Left colon (tissue), 2 donors: ENCODE data around the gene MEGF6. TPM values are rescaled to one million over a fixed set of nuclear protein-coding genes. Genes with fewer than 3 reads are reported as not detected.
A peak's percentile ranks its signal among the peaks of the same experiment; 100 is the strongest.

Experiments
- ATAC-seq: fragments of 200-7000 bp; cut with Tn5 transposase; one replicate; pipeline ENCODE4 v1.9.1; 2020; ENCODE audit warnings: mild to moderate bottlenecking, moderate library complexity
- DNase-seq, 2 donors: peaks; one replicate each; pipeline ENCODE4 v3.0.0-alpha.2; 2020
- intact Hi-C, 2 donors: fragments of 100-400 bp; cut with DNase I in 1 of 2; cut with micrococcal nuclease in 1 of 2; formaldehyde crosslinking; loops; one replicate each; pipeline versions ENCODE4 v1.11.2 to v1.14.0; 2022; cut with DNase I, micrococcal nuclease
- total RNA-seq, 2 donors: library from RNA; stranded (reverse); fragmentation: NEBNext Ultra II Directional; extraction: Animal tissue kit (Norgen Biotek cat#: 25700); gene quantifications; one replicate each; pipeline ENCODE4 v1.2.1, GENCODE V29; 2021
- donor health status: DM: no; HTN: no; CAD: no.
- donor health status: DM: yes; HTN: yes; CAD: no.

MEGF6 gene
- total RNA-seq, 2 donors from 2014 or later: 6.3 to 8.2 TPM

GRCh38 chr1:3479511-3480368 lies 131.6 kb downstream of the MEGF6 start:
- DNase-seq (no peak), ATAC-seq (peak; percentile 31)
- intact Hi-C loops: no loop called here

- intact Hi-C loops: no loop called here
- no peak for ATAC-seq
Measured at GRCh38 chr1:3478187-3478586, 133.1 kb downstream of the MEGF6 start.

DNA sequence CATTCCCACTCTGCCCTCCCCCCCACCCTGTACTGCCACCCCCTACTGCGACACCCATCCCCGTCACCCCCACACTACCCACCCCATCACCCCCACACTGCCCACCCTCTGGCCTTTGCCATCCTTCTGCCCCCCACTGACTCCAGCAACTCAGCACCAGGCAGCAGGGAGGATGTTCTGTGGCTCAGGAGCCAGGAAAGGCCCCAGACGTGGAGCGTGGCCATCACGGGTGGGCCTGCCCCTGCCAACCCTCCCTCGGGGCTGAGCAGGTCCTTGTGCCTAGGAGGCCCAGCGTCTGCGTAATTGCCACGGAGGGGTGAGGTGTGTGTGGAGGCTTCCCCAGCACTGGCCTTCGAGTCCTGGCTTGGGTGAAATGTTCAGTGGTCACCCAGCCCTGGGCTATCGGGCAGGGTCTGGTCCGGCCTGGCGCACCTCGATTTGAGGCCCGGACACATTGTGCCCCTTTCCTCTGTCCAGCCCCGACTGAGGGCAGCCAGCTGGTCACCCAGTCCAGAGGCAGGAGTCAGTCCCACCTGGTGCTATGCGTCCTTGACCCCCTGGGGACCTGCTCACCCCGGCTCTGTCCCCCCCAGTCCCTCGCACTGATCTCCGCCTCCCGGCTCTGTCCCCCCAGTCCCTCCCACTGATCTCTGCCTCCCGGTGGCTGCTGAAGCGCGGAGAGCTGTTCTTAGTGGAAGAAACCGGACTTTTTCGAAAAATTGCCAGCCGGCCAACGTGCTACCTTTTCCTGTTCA lies 133.9 kb downstream of the MEGF6 start:
- DNase-seq (no peak), ATAC-seq (no peak)
- intact Hi-C loops: no loop called here

More at GRCh38 chr1:3478187-3478586, 133.1 kb downstream of the MEGF6 start:
- no peak for DNase-seq

DNA sequence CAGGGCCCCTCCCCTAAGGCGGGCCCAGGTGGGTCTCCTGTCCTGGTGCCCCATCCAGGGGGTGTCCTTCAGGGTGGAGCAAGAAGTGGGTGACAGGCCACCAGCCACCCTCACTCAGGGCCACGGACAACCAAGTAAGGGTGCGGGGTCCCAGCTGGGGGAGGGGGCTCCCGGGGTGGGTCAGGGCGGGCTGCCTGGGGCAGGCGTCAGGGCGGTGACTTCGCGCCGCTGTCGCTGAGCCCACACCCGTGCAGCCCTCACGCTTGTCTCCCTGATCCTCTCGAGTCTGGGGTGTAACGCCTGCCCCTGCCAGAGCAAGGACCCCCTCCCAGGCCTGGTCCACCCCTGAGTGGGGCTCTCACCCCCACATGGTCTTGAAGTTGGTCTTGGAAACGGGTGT lies 134.6 kb downstream of the MEGF6 start:
- intact Hi-C loops: no loop called here
- DNase-seq (no peak), ATAC-seq (no peak)

- intact Hi-C loops: no loop called here
- DNase-seq: no peak
- no peak for ATAC-seq
Measured at GRCh38 chr1:3475839-3476573, 135.3 kb downstream of the MEGF6 start.

DNA sequence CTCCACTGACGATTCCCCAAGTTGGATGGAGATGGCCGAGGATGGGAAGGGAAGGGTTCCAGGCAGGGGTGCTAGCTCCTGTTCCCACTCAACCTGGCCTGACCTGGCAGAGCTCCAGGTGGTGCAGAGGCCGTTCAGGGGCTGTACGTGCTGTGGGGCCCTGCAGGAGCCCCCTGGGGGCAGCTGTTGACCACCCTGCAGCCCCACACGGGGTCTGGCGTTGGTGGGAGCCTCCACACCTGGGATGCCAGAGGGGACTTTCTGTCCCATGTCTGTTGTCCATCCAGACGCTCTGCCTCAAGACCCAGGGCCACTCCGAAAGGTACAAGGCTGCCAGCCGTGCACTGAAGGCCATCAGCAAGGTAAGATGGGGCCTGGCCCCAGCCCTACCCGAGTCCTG lies 136.9 kb downstream of the MEGF6 start:
- DNase-seq: no peak
- no peak for ATAC-seq
- intact Hi-C loops: no loop called here

GRCh38 chr1:3474016-3474415 lies 137.3 kb downstream of the MEGF6 start:
- intact Hi-C loops: no loop called here
- DNase-seq: no peak
- no peak for ATAC-seq

DNA sequence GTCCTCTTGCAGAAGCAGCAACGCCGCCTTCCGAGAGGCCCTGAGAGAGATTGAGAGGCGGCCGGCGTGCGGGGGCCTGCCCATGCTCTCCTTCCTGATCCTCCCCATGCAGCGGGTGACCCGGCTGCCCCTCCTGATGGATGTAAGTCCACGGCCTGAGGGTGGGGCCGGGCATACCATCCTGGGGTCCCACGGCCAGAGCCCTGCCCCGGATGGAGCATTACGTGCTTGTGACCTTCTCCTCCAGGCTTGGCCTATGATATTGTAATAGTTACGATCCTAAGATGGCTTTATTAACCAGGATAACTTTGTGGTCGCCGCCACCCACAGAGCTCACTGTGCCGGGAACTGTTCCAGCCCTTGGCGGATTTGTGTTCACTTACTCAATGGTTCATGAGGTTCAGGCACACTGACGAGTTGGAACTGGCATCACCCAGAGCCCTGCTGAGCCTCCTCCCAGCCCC lies 137.9 kb downstream of the MEGF6 start:
- ATAC-seq (no peak), DNase-seq (no peak)
- intact Hi-C loops: no loop called here

GRCh38 chr1:3472906-3473305 lies 138.4 kb downstream of the MEGF6 start:
- no peak for DNase-seq
- ATAC-seq: no peak

DNA sequence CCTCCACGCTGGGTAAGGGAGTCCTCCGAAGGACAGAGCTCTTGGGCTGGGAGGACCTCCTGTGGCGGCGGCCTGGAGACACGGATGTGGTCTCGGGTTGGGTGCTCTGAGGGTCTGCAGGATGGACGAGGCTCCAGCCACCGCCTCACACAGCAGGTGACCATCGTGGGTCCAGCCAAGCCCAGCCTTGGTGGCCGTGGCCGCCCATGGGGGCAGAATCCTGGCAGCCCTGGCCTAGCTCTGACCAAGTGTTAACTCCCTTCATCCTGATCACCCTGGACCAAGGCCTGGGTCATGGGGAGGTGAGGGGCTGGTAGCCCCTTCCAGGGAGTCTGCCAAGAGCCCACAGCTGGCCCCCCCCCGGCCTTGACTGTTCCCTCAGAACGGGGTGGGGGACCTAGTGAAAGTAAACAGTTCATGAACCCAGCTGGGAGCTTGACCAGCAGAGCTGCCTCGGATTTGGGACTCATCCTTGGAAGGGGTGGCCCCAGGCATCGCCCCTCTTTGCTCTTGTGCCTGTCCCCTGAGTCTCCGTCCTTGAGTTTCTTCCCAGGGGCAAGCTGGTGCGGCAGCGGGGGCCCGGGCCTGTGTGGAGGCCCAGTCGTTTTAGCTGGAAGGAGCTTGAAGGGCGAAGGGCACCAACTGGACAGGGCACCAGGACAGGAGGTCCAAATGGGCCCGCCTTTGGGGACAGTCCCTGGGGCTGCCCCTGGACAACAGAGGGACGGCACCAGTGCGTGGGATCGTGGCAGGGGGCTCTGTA lies 139.0 kb downstream of the MEGF6 start:
- intact Hi-C loops: no loop called here
- DNase-seq: no peak
- no peak for ATAC-seq

More at GRCh38 chr1:3472906-3473305, 138.4 kb downstream of the MEGF6 start:
- intact Hi-C loops: no loop called here

DNA sequence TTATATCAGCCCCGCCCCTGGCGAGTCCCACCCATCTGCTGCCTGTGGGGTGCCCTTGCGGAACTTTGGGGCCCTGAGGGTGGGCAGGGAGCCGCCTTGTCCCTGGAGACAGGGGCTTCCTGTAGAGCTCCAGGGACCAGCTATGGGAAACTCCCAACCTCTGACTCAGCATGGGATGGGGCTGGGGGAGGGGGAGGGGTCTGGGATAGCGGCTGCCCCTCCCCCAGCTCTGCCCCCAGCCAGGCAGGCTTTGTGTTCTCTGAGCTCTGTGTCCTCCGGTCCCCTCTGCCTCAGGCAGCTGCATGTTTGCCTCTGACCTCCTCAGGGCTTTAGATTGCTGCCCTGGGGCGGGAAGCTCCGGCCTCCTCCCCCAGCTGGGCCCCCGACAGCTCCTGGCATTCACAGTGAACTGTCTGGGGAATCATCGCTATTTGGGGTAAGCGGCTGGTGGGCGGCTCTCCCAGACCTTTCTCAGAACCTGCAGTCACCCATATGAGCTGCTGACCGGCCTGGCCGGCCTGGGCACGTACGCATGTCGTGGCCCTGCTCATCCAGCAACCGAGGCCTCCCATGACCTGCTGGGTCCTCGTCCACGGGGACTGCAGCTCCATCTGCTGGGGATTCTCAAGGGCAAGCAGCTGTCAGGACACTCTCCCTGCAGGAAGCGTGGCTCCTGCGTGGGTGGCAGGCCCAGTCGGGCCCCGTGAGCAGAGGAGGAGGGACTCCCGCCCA lies 139.8 kb downstream of the MEGF6 start:
- ATAC-seq (peak; percentile 33), DNase-seq (peak in 1 of 2 donors; percentile 23)
- intact Hi-C loops: no loop called here

GRCh38 chr1:3470650-3471355 lies 140.5 kb downstream of the MEGF6 start:
- intact Hi-C loops: no loop called here
- DNase-seq (peak in 1 of 2 donors; percentile 3), ATAC-seq (no peak)

DNA sequence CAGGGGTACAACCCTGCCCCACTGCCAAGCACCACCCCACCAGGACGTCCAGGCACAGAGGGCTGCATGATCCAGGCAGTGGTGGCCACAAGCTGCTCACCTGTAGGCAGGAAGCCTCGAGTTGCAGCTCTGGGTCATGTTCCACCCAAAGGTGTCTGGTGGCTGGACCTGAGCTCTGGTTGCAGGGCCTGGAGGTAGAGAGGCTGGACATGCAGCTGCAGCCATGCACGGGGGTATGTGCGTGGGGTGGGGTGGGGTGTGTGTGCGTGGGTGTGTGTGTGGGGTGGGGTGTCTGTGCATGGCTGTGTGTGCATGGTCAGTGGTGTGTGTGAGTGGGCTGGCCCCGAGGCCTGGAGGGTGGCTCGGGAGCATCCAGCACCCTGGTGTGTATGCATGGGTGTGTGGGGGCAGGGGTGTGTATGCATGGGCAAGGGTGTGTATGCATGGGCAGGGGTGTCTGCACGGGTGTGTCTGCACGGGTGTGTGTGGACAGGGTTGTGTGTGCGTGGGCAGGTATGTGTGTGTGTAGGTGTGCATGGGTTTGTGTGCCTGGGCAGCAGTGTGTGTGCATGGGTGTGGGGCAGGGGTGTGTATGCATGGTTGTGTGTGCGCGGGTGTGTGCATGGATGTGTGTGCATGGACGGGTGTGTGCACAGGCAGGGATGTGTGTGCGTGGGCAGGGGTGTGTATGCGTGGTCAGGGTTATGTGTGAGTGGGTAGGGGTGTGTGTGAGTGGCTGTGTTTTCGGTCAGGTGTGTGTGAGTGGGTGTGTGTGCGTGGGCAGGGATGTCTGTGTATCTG lies 141.3 kb downstream of the MEGF6 start:
- intact Hi-C loops: no loop called here
- peak in 1 of 2 donors; percentile 25 for DNase-seq
- ATAC-seq: no peak

DNA sequence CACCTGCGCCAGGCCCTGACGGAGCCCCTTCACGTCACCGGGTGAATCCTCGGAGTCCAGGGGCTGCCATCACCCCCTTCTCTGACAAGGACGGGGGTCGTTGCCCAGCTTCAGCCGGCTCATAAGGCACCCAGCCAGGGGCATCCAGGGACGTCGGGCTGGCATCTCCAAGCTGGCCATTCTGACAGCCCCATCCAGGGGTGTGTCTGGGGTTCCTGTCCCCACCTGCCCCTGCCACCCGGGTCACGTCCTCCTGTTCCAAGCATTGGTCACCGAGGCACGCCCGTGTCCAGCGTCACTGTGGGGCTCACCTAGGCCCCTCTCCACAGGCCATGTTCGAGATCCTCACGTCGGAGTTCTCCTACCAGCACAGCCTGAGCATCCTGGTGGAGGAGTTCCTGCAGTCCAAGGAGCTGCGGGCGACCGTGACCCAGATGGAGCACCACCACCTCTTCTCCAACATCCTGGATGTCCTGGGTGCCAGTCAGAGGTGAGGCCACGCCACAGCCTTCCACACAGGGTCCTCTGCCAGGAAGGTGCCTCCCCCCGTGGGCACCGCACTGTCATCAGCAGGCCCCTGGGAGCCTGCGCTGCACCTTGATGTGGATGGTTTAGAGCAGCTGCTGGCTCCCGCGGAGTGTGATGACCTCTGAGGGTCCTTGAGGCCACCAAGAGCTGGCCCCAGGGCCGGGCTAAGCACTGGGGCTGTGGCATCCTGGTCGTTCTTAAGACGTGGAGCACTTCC lies 142.0 kb downstream of the MEGF6 start:
- DNase-seq: peak; percentile 5 to 23
- intact Hi-C loops: no loop called here

GRCh38 chr1:3468236-3469103 lies 142.8 kb downstream of the MEGF6 start:
- peak; percentile 2 to 23 for DNase-seq
- intact Hi-C loops: no loop called here
- ATAC-seq: no peak

More for the DNA sequence above, 142.0 kb downstream of the MEGF6 start:
- ATAC-seq: no peak
